HL-60/S4 (cell line): ENCODE data around the gene CNTNAP2.
"Not testable (repeated sequence)": the region's sequence is repeated elsewhere in the genome, so short reads cannot be mapped to it uniquely, and the experiment has no call there.

Experiments used
- in situ Hi-C: fragments of 300-500 bp; cut with MboI; formaldehyde crosslinking; loops from 2 replicates; pipeline ENCODE4 v1.14.3; 2022; ENCODE audit warnings: low sequenced_read_pairs

Gene CNTNAP2

DNA sequence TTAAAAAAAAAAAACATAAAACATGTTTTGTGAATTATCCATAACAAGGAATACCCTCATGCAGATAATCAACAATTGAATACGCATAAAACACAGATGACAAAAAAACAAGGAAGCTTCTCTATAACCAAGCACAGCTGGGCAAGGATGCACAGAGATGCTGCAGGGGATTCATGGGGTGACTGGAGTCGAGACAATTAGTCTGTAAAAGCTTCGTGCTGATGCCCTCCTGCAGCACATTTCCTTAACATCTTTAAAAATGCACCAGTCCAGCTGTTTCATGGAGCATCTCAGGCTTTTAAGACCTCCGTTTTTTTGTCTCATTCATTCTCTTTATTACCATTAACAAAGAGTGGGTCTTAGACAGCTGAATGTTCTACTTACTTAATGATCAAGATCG is 1680.0 kb downstream of the CNTNAP2 start:
- in situ Hi-C loops, result no loop called here

DNA sequence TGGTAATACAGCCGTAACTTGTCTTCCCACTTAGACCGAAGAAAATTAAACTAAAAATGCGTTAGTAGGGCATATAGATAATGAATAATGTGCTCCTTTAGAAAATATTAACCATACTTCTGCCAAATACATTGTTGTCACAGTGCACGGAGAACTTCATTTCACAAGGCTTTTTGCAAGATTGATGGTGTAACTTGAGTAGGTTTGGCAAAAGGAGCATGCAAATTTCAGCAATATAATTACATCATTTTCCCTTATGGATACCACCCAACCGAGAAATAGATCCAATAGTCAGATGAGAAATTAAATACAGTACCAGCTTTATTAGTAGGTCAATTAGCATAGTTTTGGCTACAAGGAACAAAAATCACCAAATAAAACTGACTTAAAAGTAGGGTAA is 1681.4 kb downstream of the CNTNAP2 start:
- in situ Hi-C loops, result no loop called here

DNA sequence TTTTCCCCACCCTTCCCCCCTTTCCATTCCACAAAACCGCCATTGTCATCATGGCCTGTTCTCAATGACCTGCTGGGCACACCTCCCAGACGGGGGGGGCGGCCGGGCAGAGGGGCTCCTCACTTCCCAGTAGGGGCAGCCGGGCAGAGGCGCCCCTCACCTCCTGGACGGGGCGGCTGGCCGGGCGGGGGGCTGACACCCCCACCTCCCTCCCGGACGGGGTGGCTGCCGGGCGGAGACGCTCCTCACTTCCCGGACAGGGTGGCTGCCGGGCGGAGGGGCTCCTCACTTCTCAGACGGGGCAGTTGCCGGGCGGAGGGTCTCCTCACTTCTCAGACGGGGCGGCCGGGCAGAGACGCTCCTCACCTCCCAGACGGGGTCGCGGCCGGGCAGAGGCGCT is 1685.2 kb downstream of the CNTNAP2 start:
- in situ Hi-C loops, result not testable (repeated sequence)

DNA sequence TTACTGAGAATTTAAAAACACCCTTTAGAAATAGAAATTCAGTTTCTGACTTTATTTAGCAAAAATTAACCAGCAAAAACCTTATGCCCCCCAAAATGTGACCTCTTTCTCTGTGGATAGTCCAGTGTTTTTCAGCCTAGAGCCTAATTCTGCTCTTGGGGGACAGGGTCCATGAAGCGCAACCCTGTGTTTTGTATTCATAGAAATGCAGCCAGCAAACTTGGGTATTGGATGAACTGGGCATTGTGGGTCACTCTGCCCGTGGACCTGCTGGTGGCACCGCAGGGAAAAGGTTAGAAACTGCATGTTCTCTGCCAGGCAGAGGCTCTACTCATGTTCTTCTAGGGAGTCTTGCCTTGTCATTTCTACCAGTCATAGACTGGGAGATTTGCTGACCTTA is 1686.5 kb downstream of the CNTNAP2 start:
- in situ Hi-C loops, result no loop called here

DNA sequence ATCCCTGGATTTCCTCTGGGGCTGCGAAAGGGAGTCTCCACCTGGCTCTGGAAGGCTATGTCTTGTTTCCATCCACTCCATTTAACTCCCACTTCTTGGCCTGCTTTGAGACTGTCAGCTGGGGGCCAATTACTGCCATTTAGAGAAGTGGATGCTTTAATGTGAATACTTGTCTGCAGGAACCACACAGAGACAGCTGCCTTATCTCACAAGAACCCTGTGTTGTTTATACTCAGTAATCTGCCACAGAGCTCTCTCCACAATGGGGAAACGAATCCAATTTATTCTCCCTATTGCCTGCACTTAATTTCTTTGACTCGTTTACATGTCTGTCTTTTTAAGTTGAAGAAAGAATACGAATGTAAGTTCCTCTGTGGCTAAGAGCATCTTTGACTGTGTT is 1687.0 kb downstream of the CNTNAP2 start:
- in situ Hi-C loops, result no loop called here

DNA sequence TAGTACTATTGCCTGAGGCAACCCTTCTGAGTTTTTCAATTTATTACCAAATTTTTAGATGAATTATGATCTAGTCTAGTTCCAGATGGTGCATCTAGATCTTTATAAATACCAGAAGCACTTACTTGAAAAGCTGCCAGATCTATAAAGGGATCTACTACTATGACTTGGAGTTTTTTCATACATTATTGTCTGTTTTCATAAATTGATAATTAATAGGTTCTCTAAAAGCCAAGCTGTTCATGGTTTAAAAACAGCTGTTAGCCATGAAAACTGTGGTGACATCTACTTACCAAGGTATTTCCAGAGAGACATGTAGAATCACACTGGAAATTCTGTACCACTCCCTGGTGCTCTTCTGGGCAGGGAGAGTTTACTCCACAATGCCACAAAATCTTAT is 1687.4 kb downstream of the CNTNAP2 start:
- in situ Hi-C loops, result no loop called here

DNA sequence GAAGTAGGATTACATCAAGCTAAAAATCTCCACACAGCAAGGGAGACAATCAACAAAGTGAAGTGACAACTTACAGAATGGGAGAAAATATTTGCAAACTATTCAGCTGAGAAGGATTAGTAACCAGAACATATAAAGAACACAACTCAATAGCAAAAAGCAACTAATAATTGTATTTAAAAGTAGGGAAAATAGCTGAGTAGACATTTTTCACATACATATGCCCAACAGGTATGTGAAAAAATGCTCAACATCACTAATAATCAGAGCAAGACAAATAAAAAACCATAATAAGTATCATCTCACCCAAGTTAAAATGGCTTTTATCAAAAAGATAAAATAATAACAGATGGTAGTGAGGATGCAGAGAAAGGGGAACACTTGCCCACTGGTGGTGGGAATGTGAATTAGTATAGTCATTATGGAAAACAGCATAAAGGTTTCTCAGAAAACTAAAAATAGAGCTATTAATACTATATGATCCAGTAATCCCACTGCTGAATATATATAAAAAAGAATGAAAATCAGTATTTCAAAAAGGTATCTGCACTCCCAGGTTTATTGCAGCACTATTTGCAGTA is 1689.5 kb downstream of the CNTNAP2 start:
- in situ Hi-C loops, result no loop called here

DNA sequence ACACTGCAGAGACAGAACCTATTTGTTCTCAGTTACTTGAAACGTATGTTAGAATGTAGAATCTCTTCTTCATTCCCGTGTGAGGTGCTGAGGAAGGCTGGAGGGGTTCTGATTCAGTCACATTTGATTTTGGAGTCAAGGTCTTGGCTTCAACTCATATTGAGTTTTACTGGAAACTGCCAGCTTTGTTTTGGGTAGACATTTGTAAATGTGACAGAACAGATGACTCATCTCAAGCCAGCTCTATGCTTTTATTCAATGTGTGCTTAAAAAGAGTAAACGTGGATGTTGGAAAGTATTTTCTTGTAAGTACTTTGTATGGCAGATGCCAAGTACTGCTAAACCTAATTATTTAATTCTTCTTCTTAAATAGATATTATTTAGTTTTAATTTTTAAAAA is 1693.2 kb downstream of the CNTNAP2 start:
- in situ Hi-C loops, result no loop called here

DNA sequence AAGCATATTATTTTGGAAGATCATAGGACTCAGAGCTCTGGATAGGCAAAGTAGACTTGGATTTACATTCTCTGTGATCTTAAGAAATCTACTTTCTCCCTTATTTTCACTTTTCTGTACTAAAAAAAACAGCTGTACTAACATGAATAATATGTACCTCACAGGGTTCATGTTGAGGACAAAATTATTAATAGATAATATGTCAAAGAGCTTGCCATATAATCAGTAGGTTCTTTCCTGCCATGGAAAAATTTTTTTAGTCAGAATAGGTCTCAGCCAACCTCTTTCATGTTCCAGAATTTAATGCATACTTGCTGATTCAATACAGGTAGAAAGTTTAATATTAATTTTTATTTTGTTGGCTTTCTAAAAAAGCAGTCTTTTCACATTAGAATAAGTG is 1693.7 kb downstream of the CNTNAP2 start:
- in situ Hi-C loops, result no loop called here

DNA sequence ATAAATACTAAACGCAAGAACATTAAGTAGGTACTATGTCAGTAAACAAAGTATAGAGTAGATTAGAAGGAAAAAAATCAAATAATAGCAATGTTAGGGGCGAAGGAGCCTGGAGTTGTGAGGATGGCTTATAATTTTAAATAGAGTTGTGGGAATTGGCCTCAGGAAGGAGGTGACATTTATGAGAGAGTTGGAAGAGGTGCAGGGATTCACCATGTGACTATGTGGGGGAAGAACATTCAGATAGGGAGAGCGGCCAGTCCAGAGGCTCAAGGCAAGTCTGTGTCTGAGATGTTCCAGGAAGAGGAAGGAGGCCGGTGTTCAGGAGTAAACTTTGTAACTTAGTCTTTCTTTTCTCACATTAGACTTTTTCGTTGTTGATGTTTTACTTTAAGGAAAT is 1695.3 kb downstream of the CNTNAP2 start:
- in situ Hi-C loops, result no loop called here

DNA sequence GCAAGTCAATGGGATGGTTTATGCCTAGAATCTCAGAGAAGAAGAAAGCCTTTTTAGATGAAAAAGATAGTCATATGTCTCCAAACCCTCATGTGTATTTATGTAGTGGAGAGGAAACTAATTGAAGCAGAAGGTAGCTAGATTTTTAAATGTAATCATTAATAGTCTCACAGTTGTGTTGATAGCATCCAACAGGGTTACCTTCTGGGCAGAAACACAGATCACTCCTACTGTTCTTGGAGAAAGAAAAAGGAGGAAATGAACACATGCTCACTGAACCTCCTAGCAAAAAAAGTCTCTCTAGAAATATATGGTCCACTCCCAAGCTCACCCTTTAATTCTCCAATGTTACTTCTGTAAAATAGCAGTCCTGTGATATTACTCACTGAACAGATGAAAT is 1696.7 kb downstream of the CNTNAP2 start:
- in situ Hi-C loops, result no loop called here

DNA sequence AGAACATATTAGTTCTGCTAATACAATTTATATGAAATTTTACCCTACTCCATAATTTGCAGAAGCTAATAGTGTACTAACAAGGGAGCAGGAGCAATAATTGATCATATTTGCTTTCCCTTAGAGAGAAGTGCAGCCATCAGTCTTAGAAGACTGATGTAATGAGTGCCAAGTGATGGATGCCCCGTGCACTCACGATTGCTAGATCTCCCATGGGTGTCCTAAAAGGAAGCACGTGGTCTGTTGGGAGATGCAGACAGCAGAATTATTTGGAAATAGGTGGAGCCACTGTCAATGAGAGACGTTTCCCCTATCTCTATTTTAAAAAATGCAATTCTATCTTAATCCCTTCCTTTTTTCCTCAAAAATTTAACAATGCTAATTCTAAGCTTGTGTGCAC is 1701.7 kb downstream of the CNTNAP2 start:
- in situ Hi-C loops, result no loop called here

DNA sequence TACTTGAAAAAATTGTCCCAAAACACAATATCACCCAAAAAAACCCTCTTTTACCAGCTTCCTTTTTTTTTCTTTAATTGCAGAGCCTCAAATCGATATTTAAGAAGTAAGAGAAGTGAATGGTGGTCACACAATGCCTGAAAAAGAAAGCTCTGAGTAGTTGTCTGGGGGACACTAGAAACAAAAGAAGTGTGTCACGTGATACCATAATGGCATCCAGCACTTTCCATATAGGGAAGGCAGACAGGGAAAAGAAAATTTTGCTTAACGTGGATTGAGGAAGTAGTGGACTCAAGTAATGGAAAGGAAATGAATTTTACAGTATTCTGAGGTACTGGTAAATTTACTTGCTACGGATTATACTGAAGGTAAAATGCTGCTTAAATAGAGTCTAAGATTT is 1708.1 kb downstream of the CNTNAP2 start:
- in situ Hi-C loops, result no loop called here

DNA sequence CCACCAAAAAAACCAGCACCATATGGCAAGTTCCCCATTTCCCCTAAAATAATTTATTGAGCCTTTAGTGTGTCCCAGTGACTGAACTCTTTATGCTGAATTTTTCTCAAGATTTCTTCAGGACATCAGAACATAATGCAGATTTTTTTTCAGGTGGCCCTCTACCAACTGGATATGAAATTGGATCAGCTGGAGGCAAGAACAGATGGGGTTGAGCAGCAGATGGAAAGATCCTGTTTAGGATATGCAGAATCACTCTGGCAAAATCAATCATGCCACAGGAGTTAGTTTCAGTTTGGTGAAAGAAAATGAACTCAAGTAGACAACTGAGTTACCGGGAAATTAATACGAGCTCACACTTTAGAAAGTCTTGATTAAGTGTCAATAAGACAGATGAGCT is 1712.4 kb downstream of the CNTNAP2 start:
- in situ Hi-C loops, result no loop called here

DNA sequence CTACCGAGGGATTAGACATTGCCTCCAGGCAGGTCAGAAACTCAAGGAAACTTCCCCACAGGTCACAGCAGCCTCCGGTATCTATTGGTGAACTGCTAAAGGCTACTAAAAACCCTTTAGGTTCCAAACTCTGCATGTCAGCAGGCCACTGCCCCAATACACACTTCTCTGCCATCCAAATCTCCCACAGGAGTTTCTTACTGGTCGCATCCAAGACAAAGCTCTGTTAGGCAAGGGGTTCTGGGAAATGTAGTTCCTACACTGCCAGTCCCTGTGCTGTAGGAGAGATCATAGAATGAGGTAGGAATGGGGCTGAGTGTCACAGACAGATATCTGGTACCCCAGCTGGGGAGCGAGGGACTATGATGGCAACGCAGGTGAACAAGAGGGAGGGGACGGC is 1717.0 kb downstream of the CNTNAP2 start:
- in situ Hi-C loops, result no loop called here

DNA sequence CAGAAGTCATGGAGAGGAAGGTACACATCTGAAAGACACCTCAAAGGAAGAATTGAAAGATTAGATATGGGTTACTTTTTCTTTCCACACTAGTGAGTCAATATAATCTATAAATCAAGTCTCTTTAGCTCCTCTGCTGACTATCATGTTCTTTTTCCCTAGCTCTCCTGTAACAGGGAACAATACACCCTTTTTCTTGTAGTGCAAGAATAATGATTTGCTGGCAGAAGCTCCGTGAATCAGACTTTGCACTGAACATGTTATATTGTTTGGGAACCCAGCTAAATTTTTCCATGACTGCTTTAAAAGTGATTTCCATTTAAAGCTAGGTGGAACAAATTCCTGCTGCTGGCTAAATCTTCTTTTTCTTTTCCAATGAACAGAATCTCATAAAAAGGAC is 1717.4 kb downstream of the CNTNAP2 start:
- in situ Hi-C loops, result no loop called here

DNA sequence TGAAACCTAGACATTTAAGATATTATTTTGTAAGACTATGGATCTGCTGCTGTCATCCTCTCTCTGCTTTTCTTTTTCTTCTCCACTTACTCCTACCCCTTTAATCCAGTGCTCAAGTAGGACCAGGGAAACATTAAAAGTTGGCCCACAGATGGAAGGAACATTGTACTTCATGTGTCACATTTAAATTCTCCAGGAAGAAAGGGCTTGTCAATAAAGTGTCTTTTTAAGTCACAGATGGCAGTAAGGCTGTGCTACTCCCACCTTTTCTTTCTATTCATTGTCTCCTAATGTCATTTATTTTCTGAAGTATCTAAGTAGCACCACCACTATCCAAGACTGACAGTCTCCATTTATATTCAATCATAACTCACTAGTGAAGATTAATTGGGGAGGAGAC is 1736.2 kb downstream of the CNTNAP2 start:
- in situ Hi-C loops, result no loop called here

DNA sequence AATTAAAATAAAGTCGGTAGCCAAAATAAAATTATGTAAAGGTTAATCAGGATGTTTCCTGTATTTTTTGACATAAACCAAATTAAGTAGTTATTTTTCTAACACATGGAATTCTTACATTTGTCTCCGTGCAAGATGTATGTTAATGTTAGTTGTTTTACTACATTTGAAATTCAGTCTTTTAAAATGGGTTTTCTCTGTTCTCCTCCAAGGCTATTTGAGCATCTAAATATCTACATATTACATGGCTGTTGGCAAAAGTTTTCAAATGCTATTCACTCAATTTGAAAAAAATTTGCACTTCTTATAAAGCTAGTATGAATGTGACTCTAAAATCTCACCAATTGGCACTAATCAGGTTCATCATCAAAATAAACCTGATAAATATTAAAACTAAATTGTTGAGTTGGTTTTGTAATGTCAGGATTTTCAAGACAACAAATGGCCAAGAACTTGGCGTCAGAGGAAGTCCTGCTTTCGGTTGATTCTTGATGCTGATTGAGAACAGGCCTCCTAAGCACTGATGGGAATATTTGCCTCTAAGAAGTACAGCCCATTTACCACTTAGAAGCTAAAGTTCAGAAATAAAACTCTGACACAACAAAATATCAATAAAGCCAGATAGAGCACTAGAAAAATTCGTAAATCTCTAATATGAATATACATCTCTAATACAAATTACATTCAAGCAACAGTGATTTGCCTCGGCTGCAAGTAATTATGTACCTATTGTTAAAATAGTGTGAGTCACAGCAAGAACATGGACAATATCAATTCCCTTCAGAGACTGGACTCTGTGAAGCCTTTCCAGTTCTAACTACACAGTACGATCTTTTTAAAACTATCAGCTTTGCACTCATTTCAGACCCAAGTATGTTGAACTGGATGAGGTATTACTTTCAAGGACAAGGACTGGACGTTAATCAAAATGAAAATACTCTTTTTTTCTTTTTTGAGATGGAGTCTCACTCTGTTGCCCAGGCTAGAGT is 1740.8 kb downstream of the CNTNAP2 start:
- in situ Hi-C loops, result no loop called here

DNA sequence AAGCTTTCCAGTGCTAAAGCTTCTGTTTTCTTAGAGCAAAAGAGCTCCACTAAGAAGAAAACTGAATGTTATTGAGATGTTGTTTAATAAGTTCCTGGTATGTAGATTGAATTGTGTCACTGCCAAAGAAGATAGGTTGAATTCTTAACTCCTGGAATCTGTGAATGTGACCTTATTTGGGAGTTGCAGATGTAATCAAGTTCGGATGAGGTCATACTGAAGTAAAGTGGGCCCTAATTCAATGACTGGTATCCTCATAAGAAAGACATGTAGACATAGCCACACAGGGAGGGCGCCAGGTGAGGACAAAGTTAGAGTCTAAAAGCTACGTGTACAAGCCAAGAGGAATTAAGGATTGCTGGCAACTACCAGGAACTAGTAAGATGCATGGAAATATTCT is 1741.8 kb downstream of the CNTNAP2 start:
- in situ Hi-C loops, result no loop called here

DNA sequence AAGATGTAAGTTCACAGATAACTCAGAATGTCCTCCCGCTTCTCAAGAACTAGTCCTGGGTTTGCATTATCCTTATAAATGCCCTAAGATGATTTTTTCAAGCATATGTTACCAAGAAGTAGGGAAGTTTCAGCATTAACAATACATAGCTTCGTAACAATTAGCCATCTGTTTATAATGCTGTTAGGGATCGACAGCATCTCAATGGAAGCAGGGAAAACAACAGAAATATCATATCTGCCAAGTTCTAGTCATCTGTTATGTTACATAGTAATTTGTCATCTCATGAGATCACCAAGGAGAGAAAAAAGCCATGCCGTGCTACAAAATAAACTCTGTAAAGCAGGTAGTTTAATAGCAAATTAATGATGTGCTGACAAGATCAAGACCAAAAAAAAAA is 1742.4 kb downstream of the CNTNAP2 start:
- in situ Hi-C loops, result no loop called here

DNA sequence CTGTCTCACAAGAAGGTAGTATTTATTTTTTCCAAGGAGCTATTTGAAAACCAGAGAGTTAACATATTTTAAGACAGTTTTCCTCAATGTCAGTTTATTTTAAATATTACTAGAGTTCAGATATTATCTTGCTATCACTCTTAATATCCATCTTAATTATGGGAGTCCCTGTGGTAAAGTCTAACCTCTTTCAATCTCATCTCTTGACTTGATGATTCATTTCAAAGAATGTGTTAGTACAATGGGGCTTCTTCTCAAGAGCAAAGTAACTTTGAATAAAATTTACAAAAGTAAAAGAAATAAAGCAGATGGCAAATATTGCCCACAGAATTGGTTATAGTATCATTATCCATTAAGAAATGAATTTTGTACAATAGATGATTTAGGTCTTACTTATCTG is 1742.9 kb downstream of the CNTNAP2 start:
- in situ Hi-C loops, result no loop called here

DNA sequence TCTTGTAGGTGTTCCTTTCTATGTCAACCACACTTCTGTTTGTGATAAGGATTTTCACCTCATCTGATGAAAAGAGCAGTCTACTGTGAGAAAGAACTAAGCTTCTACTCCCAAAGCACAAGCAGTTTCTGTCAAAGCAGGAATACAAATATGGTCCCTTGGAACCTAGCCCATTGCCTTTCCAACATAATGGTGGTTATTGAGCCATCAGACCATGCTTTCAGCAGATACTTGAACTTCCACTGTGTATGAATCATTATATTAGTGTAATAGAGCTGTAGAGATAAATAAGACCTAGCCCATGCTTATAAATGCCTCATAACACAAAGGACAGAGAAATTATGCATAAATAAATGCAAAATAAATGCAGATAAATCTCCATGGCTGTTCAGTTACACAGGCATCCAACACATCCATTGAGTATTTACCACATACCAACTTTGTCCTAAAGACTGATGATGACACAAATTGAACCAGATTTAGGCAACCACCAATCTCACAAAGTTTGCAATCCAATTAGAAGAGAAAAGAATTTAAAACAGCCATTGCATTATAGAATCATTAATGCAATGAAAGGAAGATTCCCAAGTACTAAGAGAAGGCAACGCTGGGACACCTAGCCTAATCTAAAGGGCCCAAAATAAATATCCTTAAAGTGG is 1744.6 kb downstream of the CNTNAP2 start:
- in situ Hi-C loops, result no loop called here
